ENCODE measurements around the gene KCNQ1.

GRCh38 chr11:2662024-2662312 lies 217.2 kb downstream of the KCNQ1 start:
- TF ChIP-seq CTCF (IDR thresholded peaks at IDR 0.05) (no peak), FOXJ3 (CRISPR knock-in tag; IDR thresholded peaks at IDR 0.05; ENCODE audit: borderline replicate concordance) (no peak), ZNF121 (CRISPR knock-in tag; IDR thresholded peaks at IDR 0.05) (no peak), ZSCAN18 (CRISPR knock-in tag; IDR thresholded peaks at IDR 0.05) (no peak), CREB1 (CRISPR knock-in tag; IDR thresholded peaks at IDR 0.05) (no peak), MLX (CRISPR knock-in tag; IDR thresholded peaks at IDR 0.05) (no peak), TEAD4 (CRISPR knock-in tag; IDR thresholded peaks at IDR 0.05) (no peak), SP1 (CRISPR knock-in tag; conservative IDR thresholded peaks at IDR 0.05) (no peak), ATF3 (CRISPR knock-in tag; conservative IDR thresholded peaks at IDR 0.05) (no peak), NR1H2 (CRISPR knock-in tag; IDR thresholded peaks at IDR 0.05) (no peak)
- TF ChIP-seq, protein P1, sequence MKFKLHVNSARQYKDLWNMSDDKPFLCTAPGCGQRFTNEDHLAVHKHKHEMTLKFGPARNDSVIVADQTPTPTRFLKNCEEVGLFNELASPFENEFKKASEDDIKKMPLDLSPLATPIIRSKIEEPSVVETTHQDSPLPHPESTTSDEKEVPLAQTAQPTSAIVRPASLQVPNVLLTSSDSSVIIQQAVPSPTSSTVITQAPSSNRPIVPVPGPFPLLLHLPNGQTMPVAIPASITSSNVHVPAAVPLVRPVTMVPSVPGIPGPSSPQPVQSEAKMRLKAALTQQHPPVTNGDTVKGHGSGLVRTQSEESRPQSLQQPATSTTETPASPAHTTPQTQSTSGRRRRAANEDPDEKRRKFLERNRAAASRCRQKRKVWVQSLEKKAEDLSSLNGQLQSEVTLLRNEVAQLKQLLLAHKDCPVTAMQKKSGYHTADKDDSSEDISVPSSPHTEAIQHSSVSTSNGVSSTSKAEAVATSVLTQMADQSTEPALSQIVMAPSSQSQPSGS (CRISPR knock-in tag; IDR thresholded peaks at IDR 0.05; ENCODE audit: borderline replicate concordance, low read depth): no peak
- TF ChIP-seq, protein P2, sequence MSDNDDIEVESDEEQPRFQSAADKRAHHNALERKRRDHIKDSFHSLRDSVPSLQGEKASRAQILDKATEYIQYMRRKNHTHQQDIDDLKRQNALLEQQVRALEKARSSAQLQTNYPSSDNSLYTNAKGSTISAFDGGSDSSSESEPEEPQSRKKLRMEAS (CRISPR knock-in tag; IDR thresholded peaks at IDR 0.05): no peak
- TF ChIP-seq, protein P3, sequence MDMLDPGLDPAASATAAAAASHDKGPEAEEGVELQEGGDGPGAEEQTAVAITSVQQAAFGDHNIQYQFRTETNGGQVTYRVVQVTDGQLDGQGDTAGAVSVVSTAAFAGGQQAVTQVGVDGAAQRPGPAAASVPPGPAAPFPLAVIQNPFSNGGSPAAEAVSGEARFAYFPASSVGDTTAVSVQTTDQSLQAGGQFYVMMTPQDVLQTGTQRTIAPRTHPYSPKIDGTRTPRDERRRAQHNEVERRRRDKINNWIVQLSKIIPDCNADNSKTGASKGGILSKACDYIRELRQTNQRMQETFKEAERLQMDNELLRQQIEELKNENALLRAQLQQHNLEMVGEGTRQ (CRISPR knock-in tag; IDR thresholded peaks at IDR 0.05): no peak

Measured in WTC11 (cell line).